Fibroblast of mammary gland (primary cell): ENCODE results near the gene TRAPPC2B.

Experiments used
- DNase-seq: peaks from one replicate; pipeline ENCODE4 v3.0.0-alpha.2; 2010; ENCODE audit warnings: low read depth
- H3K4me3 ChIP-seq: 2 replicates; pipeline ENCODE4 v1.5.1; 2011; ENCODE audit warnings: low read depth, mild to moderate bottlenecking, low read length, moderate library complexity; ENCODE audit not compliant: control insufficient read depth
- CTCF ChIP-seq: conservative IDR thresholded peaks from 2 replicates; pipeline ENCODE4 v1.5.1; 2011; ENCODE audit warnings: low read depth, low read length, inconsistent platforms; ENCODE audit not compliant: control insufficient read depth, insufficient read depth

TRAPPC2B gene

GRCh38 chr19:57350877-57351805, 12.2 kb upstream of the TRAPPC2B start, which contains the start of gene ZNF304:
ZNF304 (plus strand) TSS chr19:57351271; CDS start chr19:57351665, 394 bp downstream.
- no peak for TF ChIP-seq CTCF
- DNase-seq = peak; percentile 95
- H3K4me3 ChIP-seq = peak within 1 kb of the TSS; percentile 98

GRCh38 chr19:57351867-57352266, 11.5 kb upstream of the TRAPPC2B start:
- peak overlapping the region; percentile 98 for H3K4me3 ChIP-seq
- peak; percentile 5 for TF ChIP-seq CTCF
- peak; percentile 15 for DNase-seq

- no peak overlapping the region for H3K4me3 ChIP-seq
- TF ChIP-seq CTCF = no peak
- DNase-seq = no peak
Observed at GRCh38 chr19:57355916-57356315, 7.4 kb upstream of the TRAPPC2B start.

GRCh38 chr19:57357406-57357805, 5.9 kb upstream of the TRAPPC2B start:
- no peak for DNase-seq
- no peak overlapping the region for H3K4me3 ChIP-seq
- TF ChIP-seq CTCF = no peak

GRCh38 chr19:57359300-57359699, 4.1 kb upstream of the TRAPPC2B start:
- DNase-seq = no peak
- H3K4me3 ChIP-seq = no peak overlapping the region
- no peak for TF ChIP-seq CTCF

GRCh38 chr19:57362419-57362818, 932 bp upstream of the TRAPPC2B start:
- no peak for TF ChIP-seq CTCF
- peak overlapping the region; percentile 74 for H3K4me3 ChIP-seq
- DNase-seq = no peak
